ENCODE results near the gene ANKS6.
A peak's percentile ranks its signal among the peaks of the same experiment; 100 is the strongest.

ANKS6 gene

GRCh38 chr9:98811051-98811650 is 14.8 kb upstream of the ANKS6 start:
- DNase-seq: no peak

- no peak for DNase-seq
These were observed 13.9 kb upstream of the ANKS6 start for GRCh38 chr9:98810102-98810842.

- DNase-seq: no peak
These were observed 13.2 kb upstream of the ANKS6 start for GRCh38 chr9:98809311-98810101.

- DNase-seq: no peak
These were observed 12.5 kb upstream of the ANKS6 start for GRCh38 chr9:98808875-98809274.

- DNase-seq: no peak
These were observed 12.1 kb upstream of the ANKS6 start for GRCh38 chr9:98808411-98808815.

GRCh38 chr9:98807814-98808195 is 11.4 kb upstream of the ANKS6 start:
- DNase-seq: no peak

GRCh38 chr9:98807070-98807813 is 10.9 kb upstream of the ANKS6 start, which contains the start of gene GALNT12:
Gene GALNT12 (plus strand): TSS chr9:98807670. CDS start chr9:98807699, 29 bp downstream.
- peak; percentile 65 for DNase-seq

GRCh38 chr9:98806394-98807035 is 10.2 kb upstream of the ANKS6 start:
- DNase-seq: no peak

DNA sequence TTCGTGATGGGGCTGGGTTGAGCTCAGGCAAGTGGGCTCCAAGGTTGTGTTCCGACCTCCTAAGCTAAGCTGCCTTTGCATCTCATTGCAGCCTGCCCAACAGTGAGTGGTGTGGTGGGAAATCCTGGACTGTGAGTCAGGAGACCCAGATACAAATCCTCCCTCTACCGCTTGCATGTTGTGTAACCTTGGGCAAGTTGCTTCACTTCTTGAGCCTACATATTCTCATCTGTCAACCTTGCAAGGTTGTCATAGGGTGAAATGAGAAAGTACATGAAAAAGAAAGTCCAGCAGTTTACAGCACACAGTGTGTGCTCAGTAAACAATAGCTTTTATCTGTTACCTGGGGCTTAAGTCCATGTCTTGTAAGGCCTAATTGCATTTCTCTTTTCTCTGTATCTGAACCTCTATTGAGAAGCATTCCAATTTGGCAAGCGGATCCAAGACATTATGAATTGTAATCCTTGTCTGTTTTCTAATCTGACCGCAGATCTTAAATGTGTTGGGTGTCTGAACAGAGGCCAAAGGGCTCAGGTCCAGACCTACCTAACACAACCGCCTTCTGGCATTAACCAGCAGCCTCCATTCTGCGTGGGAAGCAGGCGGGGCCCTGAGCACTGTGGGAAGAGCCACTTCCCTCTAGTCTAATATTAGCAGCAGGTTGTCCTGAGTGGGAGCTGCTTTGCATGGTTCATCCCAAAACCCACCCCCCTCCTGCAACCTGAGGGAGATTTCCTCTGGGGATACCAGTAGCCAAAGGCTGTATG is 9.3 kb upstream of the ANKS6 start:
- DNase-seq: no peak

- no peak for DNase-seq
These were observed 7.7 kb upstream of the ANKS6 start for GRCh38 chr9:98804083-98804482.

GRCh38 chr9:98801969-98802371 is 5.6 kb upstream of the ANKS6 start:
- DNase-seq: no peak

DNA sequence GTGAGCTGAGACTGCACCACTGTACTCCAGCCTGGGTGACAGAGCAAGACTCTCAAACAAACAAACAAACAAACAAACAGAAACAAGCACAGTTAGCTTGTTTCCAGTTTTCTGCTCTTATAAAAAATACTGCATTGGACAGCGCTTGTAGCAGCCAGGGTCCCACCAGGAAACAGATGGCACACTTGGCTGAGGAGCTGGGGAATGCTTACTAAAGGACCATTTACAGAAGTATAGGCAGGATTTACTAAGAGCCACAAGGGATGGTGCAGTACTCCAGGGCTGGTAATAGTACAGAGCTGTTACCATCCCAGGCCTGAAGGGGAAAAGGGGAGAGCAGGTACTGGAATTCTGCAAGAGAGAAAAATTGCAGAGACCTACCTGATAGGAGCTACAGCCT is 5.2 kb upstream of the ANKS6 start:
- no peak for DNase-seq

- DNase-seq: no peak
These were observed 1.9 kb upstream of the ANKS6 start for GRCh38 chr9:98798254-98798653.

- no peak for DNase-seq
These were observed 1.1 kb upstream of the ANKS6 start for GRCh38 chr9:98797491-98797890.

GRCh38 chr9:98795970-98796363 is 388 bp downstream of the ANKS6 start:
- DNase-seq: no peak

GRCh38 chr9:98795295-98795955 is 930 bp downstream of the ANKS6 start:
- no peak for DNase-seq

DNA sequence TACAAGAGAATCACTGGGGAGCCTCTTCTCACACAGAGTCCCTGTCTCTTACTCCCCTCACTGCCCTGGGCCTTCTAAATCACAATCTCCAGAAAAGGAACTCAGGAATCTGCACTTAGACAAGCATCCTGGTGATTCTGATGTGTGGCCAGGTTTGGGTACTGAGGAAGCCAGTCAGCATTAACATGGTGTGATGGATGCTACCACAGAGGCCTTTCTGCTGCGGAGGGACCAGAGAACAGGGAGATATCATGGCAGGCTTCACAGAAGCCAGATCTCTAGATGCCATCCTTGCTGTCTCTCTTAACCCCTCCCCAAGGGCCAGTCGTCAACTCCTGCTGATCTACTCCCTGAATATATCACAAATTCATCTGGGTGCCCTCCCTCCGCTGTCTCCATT is 1.6 kb downstream of the ANKS6 start:
- no peak for DNase-seq

DNA sequence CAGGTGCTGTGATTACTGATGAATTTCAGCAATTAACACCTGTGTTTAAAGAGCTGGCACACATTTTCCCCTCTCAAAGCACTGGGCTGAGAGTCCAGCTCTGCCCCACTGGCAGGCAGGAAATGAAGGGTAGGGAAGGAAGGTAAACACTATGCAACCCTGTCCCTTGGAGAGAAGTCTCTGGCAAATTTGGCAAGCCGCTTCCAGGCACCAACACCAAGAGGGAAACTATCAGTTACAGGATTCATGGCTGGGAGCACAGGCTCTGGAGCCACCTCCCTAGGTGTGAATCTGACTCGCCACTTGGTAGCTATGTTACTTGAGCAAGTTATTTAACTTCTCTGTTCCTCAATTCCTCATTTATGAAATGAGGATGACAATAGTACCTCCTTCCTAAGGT is 3.3 kb downstream of the ANKS6 start:
- DNase-seq: no peak

GRCh38 chr9:98791608-98792490 is 4.5 kb downstream of the ANKS6 start:
- DNase-seq: no peak
